Stimulated activated CD8-positive, alpha-beta memory T cell treated with anti-CD3 and anti-CD28 coated beads, Interleukin-2, amount 100 ng/mL, for 48 hours (primary cell): ENCODE results near the gene TMEM91.
"Not testable (repeated sequence)": the region's sequence is repeated elsewhere in the genome, so short reads cannot be mapped to it uniquely, and the experiment has no call there.

ENCODE experiments used
- DNase-seq, 2 donors: peaks; one replicate each; pipeline ENCODE4 v3.0.0-alpha.2; 2020; ENCODE audit warnings: low read depth in 2 of 2

The TMEM91 gene

DNA sequence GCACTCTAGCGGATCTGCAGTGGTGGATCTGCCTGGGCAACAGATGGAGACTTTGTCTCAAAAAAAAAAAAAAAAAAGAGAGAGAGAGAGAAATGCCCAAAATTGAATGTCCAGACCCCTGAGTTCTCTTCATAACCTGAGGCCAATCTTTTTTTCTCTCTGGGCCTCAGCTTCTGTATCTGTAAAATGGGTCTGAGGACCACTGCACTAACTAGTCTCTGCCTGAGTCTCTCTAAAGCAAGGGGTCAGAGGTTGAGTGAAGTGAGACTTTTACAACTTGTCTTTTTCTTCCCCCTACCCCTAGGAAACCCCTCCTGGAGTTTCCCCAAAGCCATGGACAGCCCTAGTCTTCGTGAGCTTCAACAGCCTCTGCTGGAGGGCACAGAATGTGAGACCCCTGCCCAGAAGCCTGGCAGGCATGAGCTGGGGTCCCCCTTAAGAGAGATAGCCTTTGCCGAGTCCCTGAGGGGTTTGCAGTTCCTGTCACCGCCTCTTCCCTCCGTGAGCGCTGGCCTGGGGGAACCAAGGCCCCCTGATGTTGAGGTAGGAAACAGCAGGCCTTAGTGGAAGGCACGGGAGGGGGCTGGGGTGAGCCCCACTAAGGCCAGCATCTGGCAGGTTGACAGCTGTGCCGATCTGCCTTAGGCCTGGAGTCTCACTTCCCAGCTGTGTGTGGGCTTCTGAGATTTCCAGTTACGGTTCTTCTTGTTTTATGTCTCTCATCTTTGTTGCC is 1.8 kb downstream of the TMEM91 start:
- DNase-seq: no peak

DNA sequence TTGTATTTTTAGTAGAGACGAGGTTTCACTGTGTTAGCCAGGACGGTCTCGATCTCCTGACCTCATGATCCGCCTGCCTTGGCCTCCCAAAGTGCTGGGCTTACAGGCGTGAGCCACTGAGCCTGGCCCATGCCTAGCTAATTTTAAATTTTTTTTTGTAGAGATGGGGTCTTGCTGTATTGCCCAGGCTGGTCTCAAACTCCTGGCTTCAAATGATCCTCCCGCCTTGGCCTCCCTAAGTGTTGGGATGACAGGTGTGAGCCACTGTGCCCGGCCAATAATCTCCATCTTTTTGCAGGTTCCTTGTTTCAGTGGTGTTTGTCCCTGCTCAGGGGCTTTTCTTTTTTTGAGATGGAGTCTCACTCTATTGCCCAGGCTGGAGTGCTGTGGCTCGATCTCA is 5.2 kb downstream of the TMEM91 start:
- not testable (repeated sequence) for DNase-seq

DNA sequence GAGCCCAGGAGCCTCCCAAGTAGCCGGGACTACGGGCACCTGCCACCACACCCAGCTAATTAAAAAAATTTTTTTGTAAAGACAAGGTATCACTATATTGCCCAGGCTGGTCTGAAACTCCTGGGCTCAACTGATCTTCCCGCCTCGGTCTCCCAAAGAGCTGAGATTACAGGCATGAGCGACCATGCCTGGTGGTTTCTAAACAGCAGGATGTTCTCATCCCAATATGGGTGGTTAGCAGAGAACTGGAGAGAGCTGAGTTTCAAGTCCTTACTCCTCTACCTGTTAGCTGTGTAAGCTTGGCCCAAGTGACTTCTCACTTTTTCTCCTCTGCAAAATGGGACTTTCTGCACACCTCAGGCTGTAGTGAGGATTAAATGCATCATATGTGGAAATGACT is 8.0 kb downstream of the TMEM91 start:
- DNase-seq: no peak

DNA sequence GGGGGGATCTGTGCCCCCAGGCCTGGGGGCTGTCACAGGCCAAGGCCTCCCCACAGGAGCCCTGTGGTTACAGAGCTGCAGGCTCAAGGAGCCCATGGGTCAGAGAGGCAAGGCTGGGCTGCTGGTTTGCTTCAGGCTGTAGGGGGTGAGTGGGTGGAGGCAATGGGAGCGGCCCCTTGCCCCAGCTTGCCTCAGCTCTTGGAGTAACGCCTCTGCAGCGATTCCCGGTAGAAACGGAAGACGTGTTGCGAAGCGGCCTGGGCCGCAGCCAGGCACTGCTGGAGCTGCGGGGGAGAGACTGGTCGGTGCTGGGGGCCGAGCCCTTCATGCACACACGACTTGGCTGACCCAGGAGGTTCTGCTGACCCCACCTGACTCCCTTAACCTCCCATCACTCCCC is 10.1 kb downstream of the TMEM91 start:
- DNase-seq: no peak

DNA sequence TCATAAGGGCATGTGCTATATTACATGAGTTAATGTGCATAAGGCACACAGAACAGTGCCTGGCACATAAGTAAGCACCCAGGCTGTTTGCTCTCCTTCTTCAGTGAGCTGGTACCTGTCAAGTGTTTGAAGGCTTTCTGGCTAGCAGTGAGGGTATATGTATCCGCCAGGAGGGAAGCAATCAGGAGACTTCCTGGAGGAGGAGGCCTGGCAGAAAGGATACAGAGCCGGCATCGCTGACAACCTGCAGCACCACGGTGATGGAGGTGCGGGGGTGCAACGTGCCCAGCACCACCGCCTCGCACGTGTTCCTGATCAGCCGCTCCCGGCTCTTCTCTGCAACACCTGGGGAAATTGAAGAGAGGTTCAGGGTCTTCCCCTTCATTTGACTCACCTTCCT is 15.3 kb downstream of the TMEM91 start:
- no peak for DNase-seq

DNA sequence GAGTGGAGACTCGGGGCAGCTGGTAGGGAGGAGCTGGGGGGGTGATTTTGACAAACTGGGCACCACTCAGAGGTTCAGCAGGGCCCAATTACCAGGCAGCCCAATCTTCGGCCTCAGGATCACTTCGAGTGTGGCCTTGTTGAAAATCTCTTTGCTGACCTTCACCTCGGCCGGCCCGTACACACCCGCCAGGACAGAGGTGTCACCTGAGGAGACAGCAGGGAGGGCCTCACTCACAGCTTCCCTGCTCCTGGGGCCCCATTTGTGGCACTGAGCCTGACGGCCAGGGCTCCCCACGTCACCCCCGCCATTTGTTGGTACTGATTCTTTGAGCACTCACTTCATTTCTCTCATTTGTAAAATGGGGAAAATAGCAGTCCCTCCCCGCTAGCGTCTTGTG is 16.4 kb downstream of the TMEM91 start:
- DNase-seq: no peak

DNA sequence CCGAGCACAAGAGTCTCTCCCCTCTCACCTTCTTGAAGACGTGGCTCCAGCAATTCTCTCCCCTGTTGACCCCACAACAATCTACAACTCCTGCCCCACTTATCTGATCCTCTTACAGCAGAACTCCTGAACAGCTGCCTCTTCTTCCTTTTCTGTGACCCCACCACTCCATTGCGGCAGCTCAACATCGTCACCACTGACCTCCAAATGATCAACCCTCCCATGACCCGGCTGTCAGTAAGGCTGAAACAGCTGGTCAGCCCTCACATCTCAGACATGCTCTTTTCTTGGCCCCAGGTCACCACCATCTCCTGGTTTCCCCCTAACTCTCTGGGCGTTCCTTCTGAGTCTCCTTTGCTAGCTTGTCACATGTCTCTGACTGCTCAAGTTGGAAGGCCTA is 19.0 kb downstream of the TMEM91 start:
- DNase-seq: no peak

DNA sequence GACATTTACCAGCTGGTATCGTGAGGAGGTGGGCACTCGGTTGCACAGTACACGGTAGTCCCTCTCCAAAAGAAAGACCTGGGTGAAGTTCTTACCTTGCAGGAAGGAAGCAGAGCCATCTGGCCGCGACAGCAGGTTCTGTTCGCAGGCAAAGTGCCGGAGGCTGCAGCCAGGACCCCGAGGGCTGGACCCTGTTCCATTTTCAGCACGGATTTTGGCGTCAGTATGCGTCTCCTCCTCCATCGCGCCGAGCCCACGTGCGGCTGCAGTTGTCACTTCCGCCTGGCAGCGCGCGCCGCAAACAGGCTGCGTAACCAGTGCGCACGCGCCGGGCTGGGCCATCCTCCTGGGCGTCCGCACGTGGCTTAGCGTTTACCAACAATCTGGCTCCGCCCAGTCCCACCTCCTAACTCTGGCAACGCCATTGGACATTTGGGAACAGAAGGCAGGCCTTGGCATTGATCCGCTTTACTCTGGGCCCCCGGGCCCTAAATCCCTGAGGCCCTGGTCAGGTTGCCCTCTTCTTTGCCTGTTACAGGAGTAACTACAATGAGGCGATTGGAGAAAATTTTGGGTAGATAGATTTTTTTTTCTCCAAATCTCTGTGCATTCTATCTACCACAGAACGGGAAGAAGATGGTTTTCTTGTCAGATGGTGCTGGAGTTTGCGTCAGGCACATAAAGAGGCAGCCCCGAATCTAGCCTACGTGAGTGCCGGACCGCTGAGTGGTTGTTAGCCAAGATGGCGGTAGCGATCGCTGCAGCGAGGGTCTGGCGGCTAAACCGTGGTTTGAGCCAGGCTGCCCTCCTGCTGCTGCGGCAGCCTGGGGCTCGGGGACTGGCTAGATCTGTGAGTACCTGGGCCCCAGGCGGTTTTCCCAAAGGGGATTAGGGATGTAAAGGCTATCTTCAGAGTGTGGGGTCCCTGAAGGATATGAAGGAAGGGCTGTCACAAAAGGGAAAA is 21.0 kb downstream of the TMEM91 start, which contains the start of the genes BCKDHA and EXOSC5:
Gene BCKDHA (plus strand): TSS at position 733 of the 964 bp plus-strand sequence. CDS start 10 bp downstream, at position 743.
Gene EXOSC5 (minus strand): TSS at position 274 of the 964 bp plus-strand sequence. CDS start 31 bp downstream, at position 243.
- DNase-seq: peak; percentile 99

DNA sequence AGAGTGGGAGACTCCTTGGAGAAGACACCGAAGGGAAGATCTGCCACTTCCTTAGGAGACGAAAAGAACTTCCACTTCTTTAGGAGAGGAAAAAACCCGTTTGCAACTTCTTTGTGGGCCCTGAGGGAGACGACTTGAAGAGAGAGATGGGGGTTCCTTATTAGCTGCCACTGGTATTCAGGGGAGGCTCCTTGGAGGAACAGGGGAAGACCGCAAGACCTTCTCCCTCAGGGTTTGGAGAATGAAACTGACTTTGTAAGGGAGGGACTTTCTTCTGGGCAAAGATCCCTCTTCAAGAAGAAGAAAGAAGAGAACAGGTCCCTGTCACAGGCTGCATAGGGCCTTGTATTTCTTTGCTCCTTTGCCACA is 21.7 kb downstream of the TMEM91 start:
- DNase-seq: no peak

DNA sequence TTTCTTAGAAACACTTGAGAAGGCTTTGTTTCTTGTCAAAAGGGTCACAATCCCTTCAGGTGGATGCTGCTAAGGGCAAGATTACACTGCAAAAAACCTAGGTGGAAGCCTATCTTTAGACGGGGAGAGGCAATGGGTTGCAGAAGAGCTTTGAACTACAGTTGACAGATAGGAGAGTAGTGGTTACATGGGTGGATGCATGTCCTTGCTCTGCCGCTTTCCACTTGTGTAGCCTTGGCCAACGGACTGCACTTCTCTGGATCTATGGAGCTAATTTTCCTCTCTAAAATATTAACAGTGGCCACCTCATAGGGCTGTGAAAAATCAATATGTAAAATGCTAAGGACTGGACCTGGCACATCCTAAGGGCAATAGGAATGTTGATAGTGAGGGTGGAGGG is 22.3 kb downstream of the TMEM91 start:
- no peak for DNase-seq

DNA sequence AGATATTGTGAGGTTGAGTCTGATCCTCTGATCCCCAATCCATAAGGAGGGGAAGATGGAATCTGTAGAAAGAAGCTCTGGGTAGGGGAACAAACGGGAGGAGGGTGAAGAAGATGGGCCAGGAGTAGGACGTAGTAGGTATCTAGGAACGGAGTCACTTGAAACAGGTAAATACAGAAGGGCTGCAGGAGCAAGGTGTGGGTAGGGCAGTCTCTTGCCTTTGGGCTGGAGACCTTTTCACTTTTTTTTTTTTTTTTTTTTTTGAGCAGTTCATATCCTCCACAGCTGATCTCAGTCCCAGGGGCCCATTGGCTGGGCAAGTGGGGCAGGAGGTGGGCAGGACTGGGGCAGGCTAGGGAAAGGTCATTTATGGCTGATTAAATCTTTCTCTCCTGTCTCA is 22.8 kb downstream of the TMEM91 start:
- no peak for DNase-seq

DNA sequence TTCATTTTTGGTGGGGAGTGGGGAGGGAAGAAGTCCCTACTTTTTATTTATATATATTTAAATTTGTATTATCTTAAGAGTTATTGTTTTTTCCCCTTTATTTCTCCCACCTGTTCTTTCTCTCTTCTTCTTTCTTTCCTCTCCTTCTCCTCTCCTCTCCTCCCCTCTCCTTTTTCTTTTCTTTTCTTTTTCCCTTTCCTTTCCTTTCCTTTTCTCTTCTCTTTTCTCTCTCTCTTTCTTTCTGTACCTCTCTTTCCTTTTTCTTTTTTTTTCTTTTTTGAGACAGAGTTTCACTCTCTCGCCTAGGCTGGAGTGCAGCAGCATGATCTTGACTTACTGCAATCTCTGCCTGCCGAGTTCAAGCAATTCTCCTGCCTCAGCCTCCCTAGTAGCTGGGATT is 23.2 kb downstream of the TMEM91 start:
- DNase-seq: no peak

DNA sequence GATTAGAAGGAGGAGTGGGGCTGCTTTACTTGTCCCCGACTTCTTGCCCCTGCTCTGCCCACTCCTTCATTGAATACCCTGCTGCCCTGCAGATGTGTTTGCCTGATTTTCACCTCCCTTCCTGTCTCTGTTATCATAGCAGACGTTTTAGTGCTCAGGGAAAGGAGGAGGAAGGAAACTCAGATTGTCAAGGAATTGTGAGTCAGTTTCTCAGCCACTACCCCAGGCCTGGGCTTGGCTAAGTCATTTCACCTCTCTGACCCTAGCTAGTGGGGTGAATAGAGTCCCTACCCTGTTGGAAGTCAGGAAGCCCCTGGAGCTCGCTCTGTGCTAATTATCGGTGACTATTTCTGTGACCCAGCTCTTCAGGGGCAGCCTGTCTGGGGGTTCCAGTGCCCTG is 25.1 kb downstream of the TMEM91 start:
- DNase-seq: no peak

DNA sequence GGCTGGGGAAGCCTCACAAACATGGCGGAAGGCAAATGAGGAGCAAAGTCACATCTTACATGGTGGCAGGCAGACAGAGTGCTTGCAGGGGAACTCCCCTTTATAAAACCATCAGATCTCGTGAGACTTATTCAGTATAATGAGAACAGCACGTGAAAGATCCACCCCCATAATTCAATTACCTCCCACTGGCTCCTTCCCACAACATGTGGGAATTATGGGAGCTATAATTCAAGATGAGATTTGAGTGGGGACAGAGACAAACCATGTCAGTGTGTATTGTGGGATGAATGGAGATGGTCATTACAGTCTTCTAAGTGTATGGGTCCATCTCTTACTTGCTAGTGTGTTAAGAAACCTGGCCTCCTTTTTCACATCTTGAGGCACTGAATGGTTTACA is 25.7 kb downstream of the TMEM91 start:
- DNase-seq: no peak

DNA sequence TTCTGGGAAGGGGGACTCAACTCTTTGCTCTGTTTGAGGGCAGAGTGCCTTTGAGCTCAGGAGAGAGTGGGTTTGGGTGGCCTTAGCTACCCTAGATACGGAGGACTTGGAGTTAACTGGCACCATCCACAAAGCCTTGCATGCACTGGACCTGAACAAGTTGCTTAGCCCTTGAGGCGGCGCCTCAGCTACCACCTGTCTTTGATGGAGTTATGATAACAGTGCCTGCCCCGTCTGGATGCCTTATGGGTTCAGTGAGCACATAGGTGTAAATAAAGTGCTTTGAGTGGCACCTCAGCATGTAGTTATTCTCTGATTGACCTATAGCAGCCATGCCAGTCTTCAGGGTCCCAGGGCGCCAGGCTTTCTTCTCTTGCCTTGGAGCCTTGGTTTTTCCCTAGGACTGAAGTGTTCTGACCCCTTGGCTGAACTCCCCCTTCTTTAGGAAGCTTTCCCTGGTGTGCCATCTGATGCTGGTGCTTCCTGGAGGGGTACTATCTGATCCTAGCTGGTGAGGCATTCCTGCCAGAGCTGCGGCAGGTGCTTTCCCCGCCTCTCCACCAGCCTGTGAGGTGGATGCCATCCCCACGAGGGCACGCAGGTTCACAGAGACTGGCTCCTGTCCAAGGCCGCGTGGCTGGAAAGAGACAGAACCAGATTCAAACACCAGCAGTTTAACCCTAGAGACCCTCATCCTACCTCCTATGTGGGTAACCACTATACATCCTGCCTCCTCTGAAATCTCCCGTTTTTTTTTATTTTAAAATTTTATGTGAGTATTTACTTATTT is 27.0 kb downstream of the TMEM91 start:
- no peak for DNase-seq

DNA sequence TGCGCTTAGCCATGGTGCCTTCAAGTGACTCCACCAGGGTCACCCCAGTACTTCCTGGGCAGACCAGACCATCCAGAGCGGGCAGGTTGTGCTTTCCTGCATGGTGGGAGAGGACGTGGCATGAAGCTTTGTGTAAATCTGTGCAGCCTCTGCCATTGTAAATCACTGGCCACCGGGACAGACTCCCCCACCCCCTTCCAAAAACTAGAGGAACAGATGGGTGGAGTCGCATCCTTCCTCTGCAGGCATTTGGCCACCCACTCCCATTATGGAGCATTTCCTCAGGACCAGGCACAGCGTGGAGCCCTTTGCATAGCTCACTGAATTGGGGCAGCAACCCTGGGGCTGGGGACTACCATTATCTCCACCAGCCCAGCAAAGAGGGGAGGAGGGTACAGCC is 29.4 kb downstream of the TMEM91 start:
- DNase-seq: no peak

DNA sequence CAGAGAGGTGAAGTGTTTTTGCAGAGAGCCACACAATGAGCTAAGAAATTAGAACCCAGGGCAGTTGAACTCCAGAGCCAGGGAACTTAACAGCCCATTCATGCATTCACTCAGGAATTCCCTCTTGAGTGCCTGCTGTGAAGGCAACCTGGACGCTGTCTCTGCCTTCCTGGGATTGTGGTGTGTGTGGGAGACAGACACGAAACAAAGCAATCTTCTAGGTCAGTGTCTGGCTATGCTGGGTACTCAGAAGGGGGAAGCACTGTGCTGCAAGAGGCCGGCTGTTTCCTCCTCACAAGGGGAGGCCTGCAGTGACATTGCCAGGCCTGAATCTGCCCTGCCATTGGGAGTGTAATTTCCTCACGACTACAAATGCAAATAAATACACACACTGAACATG is 30.9 kb downstream of the TMEM91 start:
- DNase-seq: no peak

DNA sequence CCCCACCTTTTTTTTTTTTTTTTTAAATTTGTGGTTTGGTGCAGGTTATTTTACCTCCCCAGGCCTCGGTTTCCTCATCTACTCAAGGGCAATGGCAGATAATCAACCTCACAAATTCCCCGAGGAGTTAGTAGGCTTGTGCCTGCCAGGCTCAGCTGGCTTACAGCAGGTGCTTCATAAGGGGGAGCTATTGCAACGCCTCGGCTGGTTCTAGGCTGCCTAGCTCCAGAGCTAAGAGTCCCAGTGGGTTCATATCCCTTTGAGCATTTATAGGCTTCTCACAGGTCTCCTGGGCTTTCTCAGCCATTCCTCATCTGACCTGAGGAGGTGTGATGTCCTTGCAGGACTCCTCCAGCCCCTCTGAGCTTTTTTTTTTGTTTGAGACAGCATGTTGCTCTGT is 31.9 kb downstream of the TMEM91 start:
- no peak for DNase-seq

DNA sequence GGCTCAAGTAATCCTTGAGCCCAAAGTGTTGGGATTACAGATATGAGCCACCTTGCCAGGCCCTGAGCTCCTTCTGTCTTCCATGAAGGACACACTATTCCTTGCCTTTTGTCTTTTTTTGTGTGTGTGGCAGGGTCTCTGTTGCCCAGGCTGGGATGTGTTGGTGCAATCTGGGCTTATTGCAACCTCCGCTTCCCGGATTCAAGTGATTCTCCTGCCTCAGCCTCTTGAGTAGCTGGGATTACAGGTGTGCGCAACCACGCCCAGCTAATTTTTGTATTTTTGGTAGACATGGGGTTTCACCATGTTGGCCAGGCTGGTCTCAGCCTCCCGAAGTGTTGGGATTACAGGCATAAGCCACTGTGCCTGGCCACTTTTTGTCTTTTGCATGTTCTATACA is 32.5 kb downstream of the TMEM91 start:
- DNase-seq: not testable (repeated sequence)

DNA sequence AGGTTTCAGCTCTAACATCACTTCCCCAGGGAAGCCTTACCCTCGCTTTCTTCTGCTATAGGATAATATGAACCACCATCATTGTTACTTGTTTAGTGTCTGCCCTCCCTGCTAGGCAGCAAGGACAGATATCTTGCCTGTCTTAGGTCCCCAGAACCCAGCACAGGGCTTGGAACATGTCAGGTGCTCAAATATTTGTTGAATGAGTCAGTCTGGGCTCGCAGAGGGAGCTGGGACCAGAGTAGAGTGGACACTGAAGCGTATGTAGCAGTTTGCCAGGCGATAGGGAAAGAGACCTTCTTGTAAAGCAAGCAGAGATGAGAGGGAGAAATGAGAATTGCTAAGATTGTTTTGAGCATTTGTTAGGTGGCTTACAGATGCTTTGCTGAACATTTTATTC is 33.0 kb downstream of the TMEM91 start:
- no peak for DNase-seq

DNA sequence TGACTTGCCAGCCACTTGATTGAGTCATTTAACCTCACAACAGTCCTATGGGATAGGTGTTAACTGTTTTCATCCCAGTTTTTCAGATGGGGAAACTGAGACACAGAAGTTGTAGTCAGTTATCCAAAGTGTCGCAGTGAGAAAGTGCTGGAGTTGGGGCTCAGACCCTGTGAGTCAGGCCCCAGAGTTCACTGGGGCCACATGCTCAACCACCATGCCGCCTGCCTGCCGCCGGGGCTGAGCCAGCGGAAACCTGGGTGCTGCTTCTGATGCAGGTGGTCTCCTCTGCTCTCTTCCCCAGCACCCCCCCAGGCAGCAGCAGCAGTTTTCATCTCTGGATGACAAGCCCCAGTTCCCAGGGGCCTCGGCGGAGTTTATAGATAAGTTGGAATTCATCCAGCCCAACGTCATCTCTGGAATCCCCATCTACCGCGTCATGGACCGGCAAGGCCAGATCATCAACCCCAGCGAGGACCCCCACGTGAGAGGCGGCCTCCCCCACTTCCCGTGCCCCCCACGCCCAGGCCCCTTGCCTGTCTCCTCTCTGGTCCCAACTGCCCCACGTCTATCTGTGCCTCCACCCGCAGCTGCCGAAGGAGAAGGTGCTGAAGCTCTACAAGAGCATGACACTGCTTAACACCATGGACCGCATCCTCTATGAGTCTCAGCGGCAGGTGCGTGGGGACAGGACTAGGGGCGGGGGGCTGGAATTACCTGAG is 34.2 kb downstream of the TMEM91 start:
- no peak for DNase-seq
